Natural killer cell treated with Interleukin-12 subunit alpha and Interleukin-12 subunit beta and Interleukin-15 and Interleukin-18, amount 100 ng/mL, for 72 hours (primary cell): Measurements from ENCODE around the gene SENP2. TPM values are rescaled to one million over a fixed set of nuclear protein-coding genes. Genes with fewer than 3 reads are reported as not detected.

Experiments used
- total RNA-seq, 2 donors: library from RNA; stranded (reverse); gene quantifications; one replicate each; pipeline ENCODE4 v1.2.3, GENCODE V29; 2022

The SENP2 gene
- total RNA-seq, 2 donors from 2014 or later: 41.2 to 47.1 TPM

Other genes with a start within 250 kb of the SENP2 start
- gene MAP3K13, start 223.2 kb upstream of the SENP2 start, total RNA-seq: 10 to 100 TPM; 10.1 to 15.4 TPM
- gene TMEM41A, start 87.3 kb upstream of the SENP2 start, total RNA-seq: 10 to 100 TPM; 24.9 to 33.2 TPM
- not detected for gene LIPH, start 33.7 kb upstream of the SENP2 start, total RNA-seq
- gene IGF2BP2, start 238.7 kb downstream of the SENP2 start, total RNA-seq: 1 to 10 TPM; 3.5 to 5.0 TPM